GM21447 (cell line): ENCODE data around the gene CNPPD1.

Experiments used
- ATAC-seq: cut with Tn5 transposase; IDR thresholded peaks from one replicate; pipeline ENCODE4 v1.9.1; 2021; ENCODE audit not compliant: unreplicated experiment

The CNPPD1 gene

GRCh38 chr2:219123356-219124135, 53.2 kb downstream of the CNPPD1 start:
- ATAC-seq = no peak

GRCh38 chr2:219122202-219122980, 54.3 kb downstream of the CNPPD1 start:
- no peak for ATAC-seq
